MCF 10A (cell line): ENCODE measurements around the gene C1orf52. TPM values are rescaled to one million over a fixed set of nuclear protein-coding genes. Genes with fewer than 3 reads are reported as not detected.

Source experiments
- BruUV-seq: library from RNA; stranded (reverse); fragments of 400-500 nt; replicated peaks from 2 replicates; lab custom pipeline; 2021; lab: Mats Ljungman, UMichigan
- CTCF ChIA-PET: fragments of 300-600 bp; sonication (Branson Sonifier 250); formaldehyde crosslinking; extraction: SDS; loops from one replicate; lab custom pipeline; 2021; ENCODE audit warnings: antibody characterized with exemption, inconsistent platforms; lab: Yijun Ruan, JAX
- POLR2A ChIA-PET: fragments of 300-600, 350-650 bp; sonication (Branson Sonifier 250); formaldehyde crosslinking; extraction: SDS; loops from one replicate; lab custom pipeline; 2020; ENCODE audit warnings: antibody characterized with exemption, inconsistent platforms; lab: Yijun Ruan, JAX
- DNase-seq: peaks from one replicate; pipeline ENCODE4 v3.0.0-alpha.2; 2018; ENCODE audit not compliant: unreplicated experiment
- H3K27ac Mint-ChIP-seq: one replicate; pipeline ENCODE4 v1.8.0; 2022; ENCODE audit warnings: mild to moderate bottlenecking, low read depth, mixed read lengths; ENCODE audit not compliant: unreplicated experiment
- H3K27me3 Mint-ChIP-seq: one replicate; pipeline ENCODE4 v1.8.0; 2022; ENCODE audit warnings: mixed read lengths; ENCODE audit not compliant: insufficient read depth, unreplicated experiment
- H3K36me3 Mint-ChIP-seq: one replicate; pipeline ENCODE4 v1.8.0; 2022; ENCODE audit warnings: mild to moderate bottlenecking, moderate library complexity, mixed read lengths; ENCODE audit not compliant: insufficient read depth, unreplicated experiment
- H3K4me1 Mint-ChIP-seq: one replicate; pipeline ENCODE4 v1.8.0; 2022; ENCODE audit warnings: mixed read lengths; ENCODE audit not compliant: insufficient read depth, unreplicated experiment
- H3K4me3 Mint-ChIP-seq: one replicate; pipeline ENCODE4 v1.8.0; 2022; ENCODE audit warnings: mild to moderate bottlenecking, moderate library complexity, mixed read lengths; ENCODE audit not compliant: unreplicated experiment
- H3K9me3 Mint-ChIP-seq: one replicate; pipeline ENCODE4 v1.8.0; 2022; ENCODE audit warnings: mixed read lengths; ENCODE audit not compliant: unreplicated experiment
- CTCF ChIP-seq: fragments of 200-600 bp; IDR thresholded peaks from one replicate; pipeline ENCODE4 v1.8.0; 2022; ENCODE audit warnings: antibody characterized with exemption, mild to moderate bottlenecking; ENCODE audit not compliant: unreplicated experiment
- intact Hi-C: fragments of 100-400 bp; cut with micrococcal nuclease; formaldehyde crosslinking; loops from 2 replicates; pipeline ENCODE4 v1.14.1; 2022
- total RNA-seq: library from RNA; stranded (reverse); gene quantifications from 2 replicates; pipeline ENCODE4 v1.2.3, GENCODE V29; 2022

Gene C1orf52
- total RNA-seq, 1 experiment from 2014 or later: 31.7 TPM

GRCh38 chr1:85283475-85284199, 24.2 kb upstream of the C1orf52 start:
- POLR2A ChIA-PET: interaction anchor here (0.7 to 0.8 kb wide), 2 partner anchors 7 to 197 kb away, joined by 3 read pairs; partner anchors contain the start of gene BCL10
- no peak for TF ChIP-seq CTCF
- H3K27me3 Mint-ChIP-seq: no peaks in the 10 kb centered on the region
- H3K4me1 Mint-ChIP-seq: peaks cover 19% of the 10 kb centered on the region
- H3K9me3 Mint-ChIP-seq: no peaks in the 10 kb centered on the region
- CTCF ChIA-PET: interaction anchor here (0.6 to 0.8 kb wide), 2 partner anchors 102 to 129 kb away, joined by 3 read pairs; no protein-coding TSS in a partner anchor
- H3K36me3 Mint-ChIP-seq: no peaks in the 10 kb centered on the region
- H3K4me3 Mint-ChIP-seq: no peak overlapping the region
- peak; percentile 54 for DNase-seq
- H3K27ac Mint-ChIP-seq: no peak overlapping the region
- BruUV-seq: no TSS peak
- intact Hi-C loops: no loop called here

- no peak for DNase-seq
- no TSS peak for BruUV-seq
- Mint-ChIP-seq H3K4me1 (peaks cover 19% of the 10 kb centered on the region), H3K27ac (no peak overlapping the region), H3K4me3 (no peak overlapping the region), H3K9me3 (no peaks in the 10 kb centered on the region), H3K36me3 (no peaks in the 10 kb centered on the region), H3K27me3 (no peaks in the 10 kb centered on the region)
- POLR2A ChIA-PET: interaction anchor here (1.0 to 12.8 kb wide), 2 partner anchors 11 to 58 kb away, joined by 4 to 271 read pairs; no protein-coding TSS in a partner anchor
- TF ChIP-seq CTCF: no peak
- CTCF ChIA-PET: interaction anchor here (0.8 to 1.7 kb wide), 2 partner anchors 23 to 104 kb away, joined by 3 to 6 read pairs; partner anchors contain the start of gene C1orf52
- intact Hi-C loops: no loop called here
Measured at GRCh38 chr1:85282424-85282823, 23.0 kb upstream of the C1orf52 start.

GRCh38 chr1:85280636-85281035, 21.2 kb upstream of the C1orf52 start:
- no TSS peak for BruUV-seq
- Mint-ChIP-seq H3K27me3 (no peaks in the 10 kb centered on the region), H3K4me1 (peaks cover 19% of the 10 kb centered on the region), H3K36me3 (no peaks in the 10 kb centered on the region), H3K27ac (no peak overlapping the region), H3K4me3 (no peak overlapping the region), H3K9me3 (no peaks in the 10 kb centered on the region)
- POLR2A ChIA-PET: interaction anchor here (12.8 kb wide), 1 partner anchor 13 kb away, joined by 271 read pairs; no protein-coding TSS in a partner anchor
- intact Hi-C loops: no loop called here
- no peak for TF ChIP-seq CTCF
- CTCF ChIA-PET: interaction anchor here (0.6 to 1.7 kb wide), 5 partner anchors 22 to 413 kb away, joined by 3 to 7 read pairs (median 4); partner anchors contain the start of gene C1orf52
- DNase-seq: no peak

GRCh38 chr1:85279458-85280080, 20.1 kb upstream of the C1orf52 start:
- intact Hi-C loops: no loop called here
- H3K4me3 Mint-ChIP-seq: peak overlapping the region; percentile 59
- ChIA-PET POLR2A (interaction anchor here (1.7 to 12.8 kb wide), 3 partner anchors 14 to 50 kb away, joined by 8 to 271 read pairs (median 131); partner anchors contain the start of gene C1orf52), CTCF (interaction anchor here (0.6 to 1.4 kb wide), 9 partner anchors 10 to 345 kb away, joined by 3 to 4 read pairs (median 3); no protein-coding TSS in a partner anchor)
- peaks cover 20% of the 10 kb centered on the region for H3K4me1 Mint-ChIP-seq
- no peaks in the 10 kb centered on the region for H3K36me3 Mint-ChIP-seq
- no peaks in the 10 kb centered on the region for H3K27me3 Mint-ChIP-seq
- BruUV-seq: no TSS peak
- no peak for TF ChIP-seq CTCF
- H3K9me3 Mint-ChIP-seq: no peaks in the 10 kb centered on the region
- H3K27ac Mint-ChIP-seq: peak overlapping the region; percentile 86
- no peak for DNase-seq
